Colonic mucosa (tissue), 4 donors: Measurements from ENCODE around the gene HIPK2. TPM values are rescaled to one million over a fixed set of nuclear protein-coding genes. Genes with fewer than 3 reads are reported as not detected.

Experiments used
- DNase-seq: peaks from one replicate; pipeline ENCODE4 v3.0.0-alpha.2; 2020
- H3K27ac ChIP-seq: fragments of 200-600 bp; one replicate; pipeline ENCODE4 v1.8.0; 2021
- H3K27me3 ChIP-seq: fragments of 200-600 bp; one replicate; pipeline ENCODE4 v1.8.0; 2021
- H3K36me3 ChIP-seq: fragments of 200-600 bp; one replicate; pipeline ENCODE4 v1.8.0; 2021
- H3K4me1 ChIP-seq: fragments of 200-600 bp; one replicate; pipeline ENCODE4 v1.8.0; 2021; ENCODE audit warnings: mild to moderate bottlenecking
- H3K4me3 ChIP-seq: fragments of 200-600 bp; one replicate; pipeline ENCODE4 v1.8.0; 2021
- H3K9ac ChIP-seq, 2 donors: one replicate each; pipeline ENCODE4 v1.7.0; 2013; ENCODE audit warnings: control low read depth in 2 of 2, low read depth in 2 of 2, low read length in 2 of 2
- H3K9me3 ChIP-seq: fragments of 200-600 bp; one replicate; pipeline ENCODE4 v1.8.0; 2021
- CTCF ChIP-seq: fragments of 200-600 bp; IDR thresholded peaks from one replicate; pipeline ENCODE4 v1.8.0; 2022; ENCODE audit warnings: antibody characterized with exemption, mild to moderate bottlenecking
- intact Hi-C: fragments of 100-400 bp; cut with DNase I; formaldehyde crosslinking; loops from one replicate; pipeline ENCODE4 v1.14.1; 2022
- total RNA-seq, 2 donors: library from RNA; stranded (reverse); fragmentation: NEBNext Ultra II Directional in 1 of 2; extraction: Animal tissue kit (Norgen Biotek cat#: 25700) in 1 of 2; gene quantifications; one replicate each; pipeline ENCODE4 v1.2.1, GENCODE V29; 2021
- donor health status: healthy.
- donor health status: DM: no; HTN: no; CAD: no.
- donor health status: DM: no; HTN: no; CAD: no.

Gene HIPK2
- total RNA-seq, 2 donors from 2014 or later: 25.3 to 28.4 TPM

GRCh38 chr7:139657725-139658124, 120.1 kb downstream of the HIPK2 start:
- no peak overlapping the region for H3K9ac ChIP-seq
- peaks cover 3% of the 10 kb centered on the region for H3K4me1 ChIP-seq
- no peak overlapping the region for H3K27ac ChIP-seq
- no peaks in the 10 kb centered on the region for H3K36me3 ChIP-seq
- no peaks in the 10 kb centered on the region for H3K9me3 ChIP-seq
- no peak overlapping the region for H3K4me3 ChIP-seq
- DNase-seq: no peak
- intact Hi-C loops: no loop called here
- no peak for TF ChIP-seq CTCF
- H3K27me3 ChIP-seq: no peaks in the 10 kb centered on the region

DNA sequence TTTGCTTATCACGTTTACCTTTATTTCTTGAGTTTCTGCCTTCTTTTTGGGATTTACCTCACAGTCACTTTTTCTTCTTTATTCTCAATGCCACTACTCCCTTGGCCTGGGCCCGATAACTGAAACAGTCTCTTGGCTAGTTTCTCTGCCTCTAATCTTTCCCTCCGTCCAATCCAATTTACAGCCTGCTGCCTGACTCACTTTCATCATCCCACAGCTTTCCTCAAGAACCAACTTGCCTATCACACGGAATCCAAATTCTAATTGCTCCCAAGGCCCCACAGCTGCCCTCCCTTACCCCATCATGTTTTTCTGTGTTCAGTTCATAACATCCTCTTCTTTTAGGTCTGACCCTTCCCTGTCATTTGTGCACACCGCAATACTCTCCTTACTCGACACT, 121.4 kb downstream of the HIPK2 start:
- H3K9ac ChIP-seq: no peak overlapping the region
- TF ChIP-seq CTCF: no peak
- peaks cover 3% of the 10 kb centered on the region for H3K4me1 ChIP-seq

GRCh38 chr7:139655305-139655704, 122.5 kb downstream of the HIPK2 start:
- TF ChIP-seq CTCF: no peak
- no peaks in the 10 kb centered on the region for H3K4me1 ChIP-seq
- no peak overlapping the region for H3K9ac ChIP-seq
- no peaks in the 10 kb centered on the region for H3K9me3 ChIP-seq
- H3K4me3 ChIP-seq: no peak overlapping the region
- intact Hi-C loops: no loop called here
- H3K36me3 ChIP-seq: no peaks in the 10 kb centered on the region
- no peak for DNase-seq
- no peak overlapping the region for H3K27ac ChIP-seq
- H3K27me3 ChIP-seq: no peaks in the 10 kb centered on the region

More for the DNA sequence above, 121.4 kb downstream of the HIPK2 start:
- Histone ChIP-seq H3K27me3 (no peaks in the 10 kb centered on the region), H3K9me3 (no peaks in the 10 kb centered on the region), H3K36me3 (no peaks in the 10 kb centered on the region), H3K27ac (no peak overlapping the region), H3K4me3 (no peak overlapping the region)
- no peak for DNase-seq
- intact Hi-C loops: no loop called here

DNA sequence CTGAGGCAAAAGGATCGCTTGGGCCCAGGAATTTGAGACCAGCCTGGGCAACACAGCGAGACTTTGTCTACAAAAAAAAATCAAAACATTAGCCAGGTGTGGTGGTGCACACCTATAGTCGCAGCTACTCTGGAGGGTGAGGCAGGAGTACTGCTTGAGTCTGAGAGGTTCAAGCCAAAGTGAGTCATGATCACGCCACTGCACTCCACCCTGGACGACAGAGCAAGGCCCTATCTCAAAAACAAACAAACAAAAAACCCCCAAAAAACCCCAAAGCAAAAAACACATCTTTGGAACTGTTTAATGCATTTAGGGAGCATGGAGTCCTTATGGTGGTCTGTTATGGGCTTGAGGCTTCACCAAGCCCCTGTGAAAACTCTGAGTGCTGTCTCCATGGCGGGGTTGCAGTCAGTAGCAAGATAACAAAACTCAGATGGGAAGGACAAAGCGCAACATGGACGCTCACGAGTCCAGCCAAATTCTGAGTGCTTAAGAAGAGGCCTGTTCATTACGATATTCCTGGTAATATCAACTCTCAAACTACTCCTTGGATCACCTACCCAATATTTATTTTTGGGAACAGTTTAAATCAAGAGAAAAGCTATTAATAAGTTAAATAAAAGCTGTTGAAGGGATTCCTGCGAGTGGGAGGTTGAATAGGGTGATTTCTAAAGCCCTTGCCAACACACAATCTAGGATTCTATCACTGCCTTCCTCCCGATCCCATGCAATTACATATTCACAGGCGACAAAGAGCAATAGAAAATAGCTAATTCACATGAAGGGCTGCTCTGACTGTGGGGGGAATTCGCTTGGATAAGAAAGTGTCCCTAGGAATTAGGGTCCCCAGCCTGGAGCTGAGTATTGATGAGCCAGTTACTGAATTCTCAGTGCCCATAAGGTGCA, 123.3 kb downstream of the HIPK2 start:
- no peaks in the 10 kb centered on the region for H3K36me3 ChIP-seq
- H3K9ac ChIP-seq: no peak overlapping the region
- intact Hi-C loops: no loop called here
- no peak overlapping the region for H3K4me3 ChIP-seq
- H3K27me3 ChIP-seq: no peaks in the 10 kb centered on the region
- no peak for TF ChIP-seq CTCF
- no peak overlapping the region for H3K27ac ChIP-seq
- DNase-seq: no peak
- H3K4me1 ChIP-seq: no peaks in the 10 kb centered on the region
- H3K9me3 ChIP-seq: no peaks in the 10 kb centered on the region

GRCh38 chr7:139651914-139652313, 125.9 kb downstream of the HIPK2 start:
- no peak for DNase-seq
- no peak overlapping the region for H3K4me3 ChIP-seq
- no peak overlapping the region for H3K9ac ChIP-seq
- intact Hi-C loops: no loop called here
- no peaks in the 10 kb centered on the region for H3K27me3 ChIP-seq
- no peak overlapping the region for H3K27ac ChIP-seq
- H3K9me3 ChIP-seq: no peaks in the 10 kb centered on the region
- no peak for TF ChIP-seq CTCF
- H3K36me3 ChIP-seq: no peaks in the 10 kb centered on the region
- no peaks in the 10 kb centered on the region for H3K4me1 ChIP-seq
